Measurements from ENCODE around the gene CASP9.

Gene CASP9

GRCh38 chr1:15524021-15524282 lies at the start of gene CASP9:
TSS of gene CASP9 (minus strand) at chr1:15524215. CDS start at chr1:15524200, 15 bp downstream.
- DNase-seq: no peak

DNA sequence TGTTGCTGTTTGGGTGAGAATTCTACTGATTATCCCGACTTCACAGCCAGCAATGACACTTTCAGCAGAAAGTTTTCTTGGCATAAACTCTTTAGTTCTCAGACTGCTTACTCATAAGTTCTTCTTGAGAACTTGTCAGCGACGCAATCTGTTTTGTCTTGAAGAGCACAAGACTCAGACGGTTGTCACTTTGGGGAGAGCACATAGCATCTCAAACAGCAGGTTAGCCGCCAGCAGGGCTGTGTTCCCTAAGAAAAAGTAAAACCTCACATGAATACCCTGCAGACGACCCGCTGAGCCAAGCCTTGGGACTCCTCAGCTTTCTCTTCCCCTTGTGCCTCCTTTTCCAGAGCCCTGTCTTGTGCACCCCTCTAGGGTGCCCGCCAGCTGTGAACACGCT lies 49.5 kb upstream of the CASP9 start:
- DNase-seq: no peak

- no peak for DNase-seq
Measured at GRCh38 chr1:15571266-15571665, 47.3 kb upstream of the CASP9 start.

- DNase-seq: no peak
Measured at GRCh38 chr1:15570861-15571260, 46.8 kb upstream of the CASP9 start.

DNA sequence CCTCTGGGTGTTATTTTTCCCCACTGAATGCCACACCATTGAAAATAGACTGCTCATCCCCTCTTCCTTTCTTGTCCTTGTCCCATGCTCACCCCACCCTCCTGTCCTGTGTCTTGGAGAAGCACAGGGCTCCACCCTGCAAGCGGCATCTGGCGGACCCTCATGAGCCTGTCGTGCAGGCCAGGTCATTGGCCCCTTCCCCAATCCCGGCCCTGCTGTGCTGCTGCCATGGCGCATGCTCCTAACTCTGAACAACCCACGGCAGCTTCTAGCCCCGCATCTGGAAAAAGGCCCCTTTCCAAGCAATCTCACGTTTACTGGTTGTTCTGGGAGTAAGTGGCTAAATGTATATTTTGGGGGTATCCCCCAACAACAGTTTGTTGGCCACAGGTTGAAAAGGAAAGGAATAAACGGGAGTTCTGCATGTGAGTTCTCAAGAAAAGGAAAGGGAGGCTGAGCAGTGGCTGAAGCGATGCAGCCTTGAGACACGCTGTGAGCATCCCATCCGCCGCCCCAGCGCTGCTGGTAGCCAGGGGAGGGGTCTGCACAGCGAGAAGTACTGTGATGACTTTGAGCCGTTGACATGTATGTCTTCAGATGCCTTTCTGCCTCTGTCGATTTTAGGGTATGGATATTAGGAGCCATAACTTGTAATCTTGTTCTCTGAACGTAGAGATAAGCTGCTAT lies 44.5 kb upstream of the CASP9 start:
- no peak for DNase-seq

GRCh38 chr1:15559189-15559810 lies 35.3 kb upstream of the CASP9 start:
- DNase-seq: no peak

- DNase-seq: no peak
Measured at GRCh38 chr1:15558516-15558915, 34.5 kb upstream of the CASP9 start.

- no peak for DNase-seq
Measured at GRCh38 chr1:15557594-15557993, 33.6 kb upstream of the CASP9 start.

DNA sequence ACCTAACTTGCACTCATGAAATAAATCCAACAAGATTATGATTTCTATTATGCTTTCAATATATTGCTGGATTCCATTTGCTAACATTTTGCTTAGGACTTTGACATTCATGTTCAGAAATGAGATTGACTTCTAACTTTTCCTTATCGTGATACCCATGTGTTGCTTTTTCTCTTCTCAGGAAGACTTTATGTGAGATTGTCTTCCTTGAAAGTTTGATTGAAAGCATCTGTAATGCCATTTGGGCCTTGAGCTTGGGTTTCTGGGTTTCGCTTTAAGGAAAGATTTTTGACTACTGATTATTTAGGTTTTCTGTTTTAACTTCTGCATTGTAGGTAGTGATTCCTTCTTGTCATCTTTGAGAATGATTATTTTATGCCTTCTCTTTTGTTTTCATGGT lies 33.0 kb upstream of the CASP9 start:
- DNase-seq: no peak

- no peak for DNase-seq
Measured at GRCh38 chr1:15550573-15550972, 26.6 kb upstream of the CASP9 start.

DNA sequence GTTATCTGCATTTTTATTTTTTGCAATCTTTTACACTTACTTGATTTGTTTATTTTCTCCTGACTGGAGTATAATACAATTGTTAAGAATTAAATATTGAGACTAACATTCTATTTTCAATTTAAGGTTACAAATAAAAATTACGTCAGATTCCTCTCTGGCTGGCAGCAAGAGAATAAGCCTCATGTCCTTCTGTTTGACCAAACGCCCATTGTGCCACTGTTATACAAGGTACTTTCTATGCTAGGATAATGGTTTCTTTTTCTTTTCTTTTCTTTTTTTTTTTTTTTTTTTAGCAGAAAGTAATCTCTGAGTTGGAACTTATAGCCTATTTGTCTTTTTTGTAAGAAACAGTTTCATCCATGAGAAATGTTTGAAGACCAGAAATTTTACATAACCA lies 22.6 kb upstream of the CASP9 start:
- no peak for DNase-seq

DNA sequence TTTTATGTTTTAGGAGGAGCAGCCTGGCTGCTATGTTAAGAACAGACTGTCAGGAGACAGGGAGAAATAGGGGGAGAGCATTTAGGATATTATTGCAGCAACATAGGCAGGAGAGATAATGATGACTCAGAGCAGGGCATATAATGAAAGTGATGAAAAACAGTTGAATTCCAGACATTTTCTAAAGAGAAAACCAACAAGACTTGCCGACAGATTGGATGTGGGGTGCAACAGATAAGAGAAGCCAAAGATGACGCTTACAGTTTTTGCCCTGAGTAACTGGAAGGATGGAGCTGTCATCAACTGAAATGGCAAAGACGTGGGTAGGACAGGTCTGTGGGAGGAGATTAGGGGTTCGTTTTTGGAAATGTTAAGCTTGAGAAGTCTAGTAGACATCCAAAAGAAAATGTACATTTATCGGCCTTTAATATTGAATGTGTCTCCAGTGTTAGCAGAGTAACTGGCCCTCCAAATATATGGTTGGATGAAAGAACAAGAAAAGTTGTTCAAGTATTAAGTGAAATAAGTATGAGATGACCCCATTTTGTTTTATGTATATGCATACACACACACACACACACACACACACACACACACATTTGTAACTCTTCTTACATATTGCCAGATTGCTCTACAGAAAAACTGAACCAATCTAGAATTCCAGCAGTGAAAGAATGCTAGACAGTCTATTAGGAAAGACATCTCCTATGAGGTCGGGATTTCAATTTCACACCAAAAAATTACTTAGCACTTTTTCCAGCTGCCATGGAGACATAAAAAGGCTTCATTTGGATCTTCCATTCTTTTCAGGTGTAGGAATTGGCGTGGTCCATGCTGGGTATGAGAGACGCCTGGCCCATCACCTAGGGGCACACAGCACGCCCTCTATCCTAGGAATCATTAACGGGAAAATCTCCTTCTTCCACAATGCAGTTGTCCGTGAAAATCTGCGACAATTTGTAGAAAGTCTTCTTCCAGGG lies 19.9 kb upstream of the CASP9 start:
- no peak for DNase-seq

DNA sequence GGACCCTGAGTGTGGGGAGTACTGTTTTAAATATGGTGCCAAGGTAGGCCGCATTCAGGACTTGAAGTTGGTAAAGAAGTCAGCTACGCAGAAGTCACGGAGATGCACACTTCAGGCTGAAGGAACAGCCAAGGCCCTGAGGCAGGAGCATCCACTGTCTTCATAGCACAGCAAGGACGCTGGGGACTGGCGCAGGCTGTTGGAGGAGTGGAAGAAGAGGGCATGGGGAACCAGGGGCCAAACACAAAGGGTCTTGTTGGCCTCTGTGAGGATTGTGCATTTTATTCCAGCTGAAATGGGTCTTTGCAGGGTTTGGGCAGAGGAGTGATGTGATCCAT lies 19.2 kb upstream of the CASP9 start:
- DNase-seq: no peak

DNA sequence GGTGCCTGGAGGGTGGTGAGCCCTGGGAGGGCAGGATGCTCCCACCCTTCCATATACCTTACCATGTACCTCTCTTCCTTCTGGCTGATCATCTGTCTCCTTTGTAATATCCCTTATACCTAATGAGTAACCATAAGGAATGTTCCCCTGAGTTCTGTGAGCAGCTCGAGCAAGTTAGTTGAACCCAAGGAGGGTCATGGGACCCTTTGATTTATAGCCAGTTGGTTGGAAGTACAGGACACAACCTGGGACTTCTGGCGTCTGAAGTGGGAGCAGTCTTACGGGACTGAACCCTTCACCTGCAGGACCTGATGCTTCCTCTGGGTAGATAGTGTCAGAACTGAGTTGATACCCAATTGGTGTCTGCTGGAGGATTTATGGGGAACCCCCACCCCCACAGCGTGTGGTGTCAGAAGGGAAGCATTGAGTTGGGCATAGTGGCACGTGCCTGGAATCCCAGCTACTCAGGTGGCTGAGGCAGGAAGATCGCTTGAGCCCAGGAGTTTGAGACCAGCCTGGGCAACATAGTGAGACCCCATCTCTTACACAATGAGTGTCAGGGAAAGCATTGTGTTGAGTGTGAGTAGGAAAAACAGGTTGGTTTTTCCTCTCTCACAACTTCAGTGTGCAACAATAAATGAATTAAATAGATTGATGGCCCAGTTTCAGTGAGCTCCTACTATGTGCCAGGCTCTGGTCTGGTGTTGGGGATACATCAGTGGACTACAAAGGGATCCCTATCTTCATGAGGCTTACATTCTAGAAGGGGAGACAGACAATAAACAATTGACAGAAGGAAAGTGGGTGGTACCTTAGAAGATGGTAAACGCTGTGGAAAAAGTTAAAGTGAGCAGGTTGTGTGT lies 18.6 kb upstream of the CASP9 start:
- no peak for DNase-seq

DNA sequence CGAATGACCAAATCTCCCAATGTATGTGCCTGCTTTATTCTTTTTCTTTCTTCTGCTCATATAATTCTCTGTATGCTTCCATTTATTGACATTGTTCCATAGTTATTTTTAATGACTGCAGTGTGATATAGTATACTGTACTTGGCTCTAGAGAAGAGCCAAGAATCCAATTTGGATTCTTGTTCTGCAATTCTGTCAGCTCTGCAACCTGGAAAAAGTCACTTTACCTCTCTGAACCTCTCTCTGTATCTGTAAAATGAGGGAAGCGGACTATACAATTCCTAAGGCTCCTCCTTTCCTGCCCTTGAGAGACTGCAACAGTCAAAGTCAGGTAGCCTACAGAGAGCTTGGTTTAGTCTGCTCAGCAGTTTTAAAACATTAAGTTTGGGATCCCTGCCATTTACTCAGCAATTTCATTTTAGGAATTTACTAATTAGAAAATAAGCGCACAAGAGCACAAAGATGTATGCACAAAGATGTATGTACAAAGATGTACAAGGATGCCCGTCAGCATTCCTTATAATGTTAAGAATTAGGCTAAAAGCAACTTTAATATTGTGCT lies 17.3 kb upstream of the CASP9 start:
- no peak for DNase-seq

DNA sequence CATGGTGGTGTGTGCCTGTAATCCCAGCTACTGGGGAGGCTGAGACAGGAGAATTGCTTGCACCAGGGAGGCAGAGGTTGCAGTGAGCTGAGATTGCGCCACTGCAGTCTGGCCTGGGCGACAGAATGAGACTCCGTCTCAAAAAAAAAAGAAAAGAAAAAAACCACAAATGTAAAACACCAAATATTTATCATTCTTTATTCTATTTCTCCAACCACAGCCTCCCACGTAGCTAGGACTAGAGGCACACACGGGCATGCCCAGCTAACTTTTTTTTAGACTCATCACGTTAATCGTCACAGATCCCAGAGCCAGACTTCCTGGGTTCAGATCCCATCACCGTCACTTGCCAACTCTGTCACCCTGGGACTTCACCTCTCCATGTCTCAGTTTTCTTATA lies 16.2 kb upstream of the CASP9 start:
- no peak for DNase-seq

DNA sequence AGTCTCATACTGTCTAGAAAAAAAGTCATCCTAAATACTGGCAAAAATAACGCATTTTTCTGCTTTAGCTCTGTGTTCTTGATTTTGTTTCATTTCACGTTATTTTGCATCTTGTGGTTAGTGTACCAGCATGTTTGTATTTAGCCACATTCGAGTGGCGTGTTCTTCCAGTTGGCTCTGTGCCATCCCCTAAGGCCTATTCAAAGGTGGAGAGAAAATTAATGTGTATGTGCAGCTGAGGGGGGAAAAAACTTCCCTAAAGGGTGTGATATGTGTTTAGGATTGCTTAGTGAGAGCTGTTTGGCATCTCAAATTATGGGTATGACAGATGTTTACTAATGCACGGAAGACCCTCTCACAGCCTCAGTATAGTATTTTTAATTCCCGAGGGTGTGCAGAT lies 14.8 kb upstream of the CASP9 start:
- DNase-seq: no peak

DNA sequence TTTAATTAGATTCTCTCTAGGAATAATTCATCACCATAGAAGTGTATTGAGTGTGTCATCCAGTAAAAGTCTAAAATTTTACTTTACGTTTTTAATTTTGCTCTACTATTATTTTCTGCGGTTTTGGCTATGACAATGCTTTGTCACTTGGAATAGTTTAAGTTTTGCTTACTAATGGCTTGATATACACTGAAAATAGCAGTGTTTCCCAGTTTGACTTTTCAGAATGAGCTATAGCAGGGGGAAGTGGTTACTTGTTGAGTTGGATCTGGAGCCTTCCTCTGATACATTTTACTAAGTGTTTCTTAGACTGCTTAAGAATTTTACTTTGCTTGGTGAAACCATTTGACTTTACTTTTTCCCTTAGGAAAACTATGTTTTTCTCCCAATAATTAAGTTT lies 7.7 kb upstream of the CASP9 start:
- no peak for DNase-seq

- DNase-seq: no peak
Measured at GRCh38 chr1:15531003-15531402, 7.0 kb upstream of the CASP9 start.

- peak; percentile 97 for DNase-seq
Measured at GRCh38 chr1:15526490-15527339, 2.7 kb upstream of the CASP9 start, which contains the start of gene DNAJC16. TSS of gene DNAJC16 (plus strand) at chr1:15526848. CDS start at chr1:15529106, 2,258 bp downstream.

- no peak for DNase-seq
Measured at GRCh38 chr1:15526021-15526489, 2.0 kb upstream of the CASP9 start.
